G401.6 (cell line): ENCODE results near the gene BRD4.

Experiments
- FAIRE-seq: peaks from 2 replicates; lab custom pipeline; 2012; peaks lifted over from hg19 to GRCh38; lab: Jason Lieb, UNC

The BRD4 gene

DNA sequence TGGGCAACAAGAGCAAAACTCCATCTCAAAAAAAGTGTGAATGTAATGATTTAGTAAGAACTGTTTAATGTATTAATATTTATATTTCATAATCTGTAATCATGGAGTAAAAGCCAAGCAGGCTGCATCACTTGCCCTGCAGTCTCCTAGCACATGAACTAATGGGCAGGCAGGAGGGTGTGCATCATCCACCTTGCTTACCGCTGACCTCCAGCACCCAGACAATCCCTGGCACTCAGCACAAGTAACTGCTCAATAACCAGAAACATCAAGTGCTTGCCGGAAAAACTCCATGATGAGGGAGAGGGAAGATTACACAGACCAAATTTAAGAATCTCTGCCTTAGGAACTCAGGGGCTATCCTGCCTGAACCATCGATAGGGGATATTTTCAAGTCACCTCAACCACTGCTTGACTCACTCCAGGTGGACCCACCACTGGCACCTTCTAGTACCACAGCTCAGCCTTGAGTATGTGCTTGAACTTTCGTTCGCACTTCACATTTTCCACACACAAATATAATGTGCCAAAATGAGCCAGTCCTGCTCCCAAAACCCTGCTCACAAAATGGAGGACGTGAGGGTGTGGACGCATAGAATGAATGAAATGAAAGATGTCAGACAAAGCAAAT is 18.6 kb downstream of the BRD4 start:
- no peak for FAIRE-seq

DNA sequence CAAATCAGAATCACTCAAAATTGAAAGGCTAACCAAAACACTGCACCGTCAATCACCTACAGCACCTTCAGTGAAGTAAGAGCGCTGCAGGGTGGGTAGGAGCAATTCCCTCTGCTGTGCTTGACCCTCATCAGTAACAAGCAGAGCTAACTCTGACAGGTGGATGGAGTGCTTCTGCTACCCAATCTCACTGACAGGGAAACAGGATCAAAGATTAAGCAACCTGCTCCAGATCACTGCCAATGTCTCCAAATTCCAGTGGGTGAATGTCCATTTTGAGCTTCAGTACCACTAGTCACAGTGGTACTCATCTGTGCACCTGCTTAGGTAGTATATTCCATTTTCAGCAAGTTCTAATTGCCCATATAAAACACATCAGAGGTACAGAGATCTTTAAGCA is 25.2 kb downstream of the BRD4 start:
- FAIRE-seq = no peak

DNA sequence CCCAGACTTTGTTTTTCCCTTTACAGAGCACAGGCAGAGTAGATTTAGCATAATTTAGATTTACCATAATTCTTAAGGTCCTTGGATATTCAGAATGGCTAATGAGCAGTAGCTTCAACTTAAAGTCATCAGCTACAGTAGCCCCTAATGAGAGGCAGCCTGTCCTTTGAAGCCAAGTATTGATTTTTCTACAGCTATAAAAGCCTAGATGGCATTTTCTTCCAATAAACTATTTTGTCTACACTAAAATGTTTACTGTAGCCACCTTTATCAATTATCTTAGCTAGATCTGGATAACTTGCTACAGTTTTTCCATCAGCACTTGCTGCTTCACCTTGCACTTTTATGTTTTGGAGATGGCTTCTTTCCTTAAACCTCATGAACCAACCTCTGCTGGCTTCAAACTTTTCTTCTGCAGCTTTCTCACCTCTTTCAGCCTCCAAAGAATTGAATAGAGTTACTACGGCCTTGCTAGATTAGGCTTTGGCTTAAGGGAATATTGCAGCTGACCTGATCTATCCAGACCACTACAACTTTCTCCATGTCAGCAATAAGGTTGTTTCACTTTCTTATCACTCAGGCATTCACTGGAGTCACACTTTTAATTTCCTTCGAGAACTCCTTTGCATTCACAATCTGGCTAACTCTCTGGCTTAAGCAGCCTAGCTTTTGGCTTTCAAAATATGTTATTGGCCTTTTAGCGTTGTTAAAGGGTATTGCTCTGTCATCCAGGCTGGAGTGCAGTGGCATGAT is 26.6 kb downstream of the BRD4 start:
- no peak for FAIRE-seq

DNA sequence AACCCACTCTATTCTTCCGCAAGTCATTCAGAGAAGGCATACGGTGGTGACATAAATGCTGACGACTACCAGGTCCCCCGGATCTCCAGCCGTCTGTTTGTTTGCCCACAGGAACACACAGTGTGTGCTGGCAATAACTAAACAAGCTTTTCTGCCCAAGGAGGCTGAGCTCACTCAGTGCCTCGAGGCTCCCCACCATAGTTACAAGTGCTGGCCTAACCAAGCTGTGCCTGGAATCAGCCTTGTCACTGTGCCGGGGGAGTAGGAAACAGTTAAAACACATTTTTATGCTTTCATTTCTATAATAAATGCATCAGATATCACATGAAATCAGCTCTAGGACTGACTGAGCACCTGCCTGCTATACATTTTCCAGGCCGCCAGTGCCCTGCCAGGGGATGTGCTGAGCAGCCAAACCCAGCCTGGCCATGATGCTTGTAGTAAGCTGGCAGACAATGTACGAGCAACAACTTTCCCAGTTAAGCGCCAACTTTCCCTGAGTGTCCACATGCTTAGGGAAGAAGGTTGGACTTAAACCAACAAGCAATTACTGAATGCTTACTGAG is 28.1 kb downstream of the BRD4 start:
- no peak for FAIRE-seq

DNA sequence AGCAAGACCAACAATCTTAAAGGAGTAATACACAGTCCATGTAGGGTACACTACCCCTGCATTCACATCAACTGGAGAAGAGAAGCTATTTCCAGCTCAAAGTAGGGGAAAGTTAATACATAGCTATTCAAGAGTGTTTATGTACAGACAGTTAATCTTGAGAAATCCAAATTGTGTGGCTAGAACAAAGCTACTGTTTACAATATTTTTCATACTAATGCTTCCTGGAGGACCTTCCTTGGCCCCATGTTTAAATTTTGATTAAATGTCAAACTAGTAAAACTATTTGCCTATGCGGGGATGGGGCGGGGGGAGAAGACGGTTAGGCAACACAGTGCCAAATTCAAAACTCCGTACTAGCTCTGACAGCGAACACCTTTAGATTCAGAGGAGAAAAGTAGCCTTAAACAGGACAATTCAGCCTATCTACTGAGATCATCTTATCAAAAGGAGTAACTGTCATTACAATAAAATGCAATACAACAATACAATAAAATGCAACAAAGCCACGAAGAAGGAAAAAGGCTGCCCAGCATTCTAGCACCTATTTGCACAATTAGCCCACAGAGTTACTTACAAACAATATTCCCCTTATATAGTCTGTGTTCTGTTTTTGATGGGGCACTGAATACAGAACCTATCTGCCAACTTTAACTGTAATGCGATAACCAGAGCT is 29.1 kb downstream of the BRD4 start:
- no peak for FAIRE-seq

DNA sequence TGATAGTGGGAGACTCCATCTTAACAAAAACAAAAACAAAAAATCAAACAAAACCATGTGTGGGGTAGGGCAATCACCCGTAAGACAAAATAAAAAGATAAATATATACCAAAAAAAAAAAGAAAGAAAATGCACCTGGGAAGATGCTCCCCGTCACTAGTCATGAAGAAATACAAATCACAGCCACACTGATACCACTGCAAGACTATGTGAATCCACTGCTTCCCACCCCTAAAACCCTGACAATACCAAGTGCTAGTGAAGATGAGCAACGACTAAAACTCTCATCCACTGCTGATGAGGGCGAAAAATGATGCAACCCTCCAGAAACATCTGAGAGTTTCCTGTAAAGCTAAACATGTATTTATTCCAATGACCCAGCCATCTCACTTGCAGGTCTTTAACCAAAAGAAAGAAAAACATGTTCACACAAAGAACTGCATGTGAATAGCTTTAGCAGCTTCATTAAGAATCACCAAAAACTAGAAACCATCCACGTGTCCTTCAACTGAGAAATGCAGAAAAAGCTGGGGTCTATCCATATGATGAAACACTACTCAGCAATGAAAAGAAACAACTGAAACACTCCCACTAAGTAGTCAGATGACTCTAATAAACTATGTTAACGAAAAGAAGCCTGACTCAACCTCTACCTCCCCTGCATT is 31.7 kb downstream of the BRD4 start:
- FAIRE-seq = no peak

DNA sequence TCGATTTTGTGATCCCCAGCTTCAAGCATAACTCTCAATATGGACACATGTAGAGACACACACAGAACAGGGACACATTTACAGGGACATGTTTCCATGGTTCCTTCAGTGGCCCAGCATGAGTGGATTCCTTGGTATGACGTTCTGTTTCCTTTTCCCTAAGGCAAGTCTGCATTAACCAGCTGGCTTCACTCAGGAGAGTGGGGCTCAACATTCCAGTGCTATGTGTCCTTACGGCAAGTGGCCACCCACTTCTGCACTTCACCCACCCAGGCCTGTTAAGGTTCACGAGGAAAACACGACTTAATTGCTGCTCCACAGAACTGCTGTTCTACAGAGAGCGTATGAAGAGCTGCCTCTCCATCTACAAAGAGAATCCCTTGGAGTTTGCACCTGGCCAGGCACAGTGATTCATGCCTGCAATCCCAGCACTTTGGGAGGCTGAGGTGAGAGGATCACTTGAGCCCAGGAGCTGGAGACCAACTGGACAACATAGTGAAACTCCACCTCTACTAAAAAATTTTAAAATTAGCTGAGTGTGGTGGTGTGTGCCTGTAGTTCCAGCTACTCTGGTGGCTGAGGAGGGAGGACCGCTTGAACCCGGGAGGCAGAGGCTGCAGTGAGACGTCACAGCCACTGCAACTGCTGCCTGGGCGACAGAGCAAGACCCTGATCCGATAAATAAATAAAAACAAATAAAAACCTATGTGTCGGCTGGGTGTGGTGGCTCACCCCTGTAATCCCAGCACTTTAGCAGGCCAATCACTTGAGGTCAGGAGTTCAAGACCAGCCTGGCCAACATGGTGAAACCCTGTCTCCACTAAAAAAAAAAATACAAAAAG is 32.5 kb downstream of the BRD4 start:
- FAIRE-seq = no peak

DNA sequence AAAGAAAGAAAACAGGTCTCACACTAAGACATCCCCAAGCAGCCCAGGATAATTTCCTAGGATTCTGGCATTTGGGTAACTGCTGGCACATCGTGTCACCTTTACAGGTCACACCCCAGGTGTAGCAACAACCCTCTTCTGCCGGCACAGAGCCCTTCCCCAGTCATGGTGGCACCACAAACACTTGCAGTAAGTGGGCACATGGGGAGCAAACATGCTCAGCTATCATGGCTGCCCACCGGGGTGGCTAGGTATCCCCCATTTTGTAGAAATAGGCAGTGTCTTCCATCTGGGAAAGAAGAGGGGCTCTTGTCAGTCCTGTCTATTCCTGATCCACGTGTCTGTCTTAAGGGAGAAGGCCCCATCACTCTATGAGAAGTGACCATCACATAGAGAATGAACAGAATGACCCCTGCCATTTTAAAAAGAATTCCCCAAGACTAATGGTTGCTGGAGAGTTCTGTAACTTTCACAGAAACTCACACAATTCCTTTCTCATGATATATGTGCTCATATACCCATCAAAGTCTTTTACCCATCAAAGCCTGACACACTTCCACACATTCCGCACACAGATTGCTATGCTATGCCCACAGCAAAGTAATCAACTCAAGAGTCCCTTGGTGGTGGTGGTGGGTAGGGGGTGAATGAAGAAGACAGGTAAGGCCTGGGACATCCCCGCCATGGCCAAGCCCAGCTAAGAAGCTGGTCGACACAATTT is 33.3 kb downstream of the BRD4 start:
- no peak for FAIRE-seq

DNA sequence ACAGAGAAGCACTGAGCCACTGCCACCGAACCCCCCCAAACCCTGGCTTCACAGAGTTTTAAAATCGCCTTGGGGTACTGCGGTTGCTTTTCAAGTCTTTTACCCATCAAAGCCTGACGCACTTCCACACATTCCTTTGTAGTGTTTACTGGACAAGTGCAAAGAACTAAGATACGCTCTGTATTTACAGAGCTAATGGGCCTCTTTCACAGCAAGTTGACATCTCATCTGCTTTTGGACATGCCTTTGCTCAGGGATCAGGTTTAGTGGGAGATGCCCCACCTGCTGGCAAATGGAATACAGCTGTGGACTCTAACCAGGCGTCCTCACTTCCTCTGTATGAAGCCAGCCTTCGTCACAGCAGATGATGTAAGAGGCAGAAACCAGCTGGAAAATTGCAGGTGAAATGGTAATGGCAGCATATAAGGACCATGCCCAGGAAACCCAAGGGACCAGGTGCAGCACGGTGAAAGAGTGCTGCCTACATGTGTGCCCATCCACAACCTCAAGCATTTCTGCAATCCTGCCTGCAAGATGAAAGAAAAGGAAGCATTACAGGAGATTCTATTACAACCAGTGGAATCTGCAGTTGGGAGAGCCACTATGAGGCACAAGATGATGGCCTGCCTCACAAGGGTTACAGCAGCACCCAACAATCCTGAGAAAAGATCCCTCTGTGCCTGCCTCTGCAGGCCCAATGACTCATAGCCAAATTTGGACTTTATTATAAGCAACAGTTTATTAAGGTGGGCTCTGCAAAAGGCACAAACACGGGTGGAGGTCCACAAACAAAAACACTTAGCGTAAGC is 34.7 kb downstream of the BRD4 start:
- FAIRE-seq = no peak

DNA sequence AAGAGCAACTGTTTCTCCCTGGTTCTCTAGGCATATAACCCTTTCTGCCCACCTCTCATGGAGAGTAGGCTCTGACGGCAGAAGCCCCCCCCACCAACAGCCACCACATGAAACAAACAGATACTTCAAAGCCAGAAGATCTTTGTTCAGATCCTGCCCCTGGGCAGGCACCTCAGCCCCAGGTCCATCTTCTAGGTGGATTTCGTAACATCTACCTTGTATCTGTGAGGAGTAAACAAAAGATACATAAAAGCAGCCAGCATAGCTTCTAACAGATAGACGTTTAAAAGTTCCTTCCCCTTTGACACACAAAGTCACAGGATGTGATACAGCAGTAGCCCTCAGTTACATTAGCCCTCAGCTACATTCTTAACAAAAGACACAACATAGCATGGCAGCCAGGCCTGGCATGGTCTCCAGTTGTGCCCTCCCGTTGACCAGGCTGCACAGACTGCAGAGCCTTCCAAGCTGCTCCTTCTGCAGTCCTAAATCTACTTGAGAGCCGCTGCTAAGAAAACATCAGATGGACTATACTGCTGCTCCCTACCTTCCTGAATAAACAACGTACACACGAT is 35.4 kb downstream of the BRD4 start:
- FAIRE-seq = no peak

DNA sequence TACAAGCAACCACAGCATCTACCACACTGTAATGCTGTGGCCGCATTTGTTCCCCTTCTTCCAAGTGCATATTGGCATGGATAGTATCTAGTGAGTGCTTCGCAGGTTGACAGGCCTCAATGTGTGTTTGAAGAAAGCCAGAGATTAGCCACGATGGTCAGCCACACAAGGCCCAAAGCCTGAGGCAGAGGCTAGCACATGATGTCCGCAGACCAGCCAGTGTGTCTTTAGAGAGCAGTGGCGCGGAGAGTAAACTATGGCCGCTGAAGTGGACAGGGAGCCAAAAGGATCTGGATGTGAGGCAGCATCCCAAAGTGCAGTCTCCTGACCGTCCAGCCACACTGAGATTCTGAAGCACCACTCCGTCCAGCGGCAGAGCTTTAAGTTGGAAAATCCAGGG is 36.0 kb downstream of the BRD4 start:
- no peak for FAIRE-seq

DNA sequence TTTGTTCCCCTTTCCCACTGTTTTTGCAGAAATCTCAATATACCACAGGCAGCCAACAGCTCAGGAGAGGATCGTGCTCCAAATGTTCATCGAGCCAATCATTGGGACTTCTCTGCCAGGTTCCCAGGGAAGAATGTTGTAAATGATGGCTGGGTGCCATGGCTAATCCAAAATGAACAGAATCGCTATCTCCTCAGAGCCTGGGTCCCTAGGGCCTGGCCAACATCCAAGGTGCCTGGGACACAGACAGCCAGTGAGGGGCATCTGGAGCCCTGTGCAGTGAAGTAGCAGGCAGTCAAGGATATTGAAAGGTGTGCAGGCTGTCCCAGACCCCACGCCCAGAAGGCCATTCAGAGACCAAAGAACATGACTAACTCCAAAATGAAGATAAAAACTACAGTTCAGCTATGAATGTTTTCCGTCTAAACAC is 37.8 kb downstream of the BRD4 start:
- no peak for FAIRE-seq

DNA sequence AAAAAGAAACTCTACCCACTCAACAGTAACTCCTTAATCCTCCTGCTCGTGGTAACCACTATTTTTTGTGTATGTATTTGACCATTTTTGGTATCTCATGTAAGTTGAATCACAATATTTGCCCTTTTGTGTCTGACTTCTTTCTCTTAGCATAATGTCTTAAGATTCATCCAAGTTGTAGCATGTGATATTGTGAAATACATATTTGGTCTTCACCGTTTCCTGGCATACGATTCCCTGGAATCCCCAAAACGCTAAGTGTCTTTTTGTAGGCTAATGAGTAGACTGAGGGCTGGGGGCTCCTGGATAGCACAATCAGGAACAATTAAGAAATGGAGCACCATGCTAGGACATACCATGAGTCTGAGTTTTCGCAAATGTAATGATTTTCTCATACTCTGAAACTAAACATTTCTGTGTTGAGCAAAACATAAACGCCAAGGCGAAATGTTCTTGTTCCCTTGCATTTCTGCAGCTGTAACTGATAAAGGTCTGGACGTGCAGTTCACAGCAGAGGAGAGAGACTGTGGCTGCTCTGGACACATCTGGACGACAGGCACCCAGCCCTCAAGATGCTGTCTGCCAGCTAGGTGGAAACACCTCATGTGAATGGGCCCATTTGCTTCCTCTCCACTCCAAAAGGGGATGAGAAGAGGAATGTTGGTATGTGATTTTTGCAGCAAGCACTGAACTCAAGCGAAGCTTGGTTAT is 38.4 kb downstream of the BRD4 start:
- FAIRE-seq = no peak

DNA sequence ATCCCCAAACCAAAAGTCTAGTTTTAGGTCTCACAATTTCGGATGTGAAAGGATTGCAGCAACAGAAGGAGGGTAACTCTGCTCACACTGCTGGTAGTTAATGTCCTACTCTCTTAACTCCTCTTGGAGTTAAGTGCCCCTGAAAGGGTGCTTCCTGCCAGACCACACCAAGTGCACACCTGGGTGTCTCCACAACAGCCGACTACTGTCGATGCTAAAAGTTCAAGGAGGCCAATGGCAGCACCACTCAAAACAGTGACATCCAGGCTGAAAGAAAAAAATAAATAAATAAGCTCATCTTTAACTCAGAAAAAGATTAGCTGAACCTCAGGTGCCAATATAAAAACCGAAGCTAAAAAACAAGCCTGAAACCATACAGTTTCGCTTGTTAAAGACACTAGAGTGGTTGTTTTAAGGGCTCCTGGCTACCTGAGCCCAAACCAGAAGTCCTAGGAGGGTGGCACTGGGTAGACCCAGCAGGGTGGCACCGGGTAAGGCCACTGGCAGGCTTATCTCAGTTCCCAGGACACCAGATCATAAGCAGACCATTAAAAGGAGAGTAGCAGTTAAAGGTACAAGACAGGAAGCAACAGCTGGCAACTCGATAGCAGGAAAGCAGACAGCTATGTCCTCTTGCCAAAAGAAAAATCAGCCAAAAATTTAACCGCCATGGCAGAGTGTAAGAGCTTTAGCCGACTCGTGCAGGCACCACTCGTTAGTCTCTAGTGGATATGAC is 39.3 kb downstream of the BRD4 start:
- no peak for FAIRE-seq

DNA sequence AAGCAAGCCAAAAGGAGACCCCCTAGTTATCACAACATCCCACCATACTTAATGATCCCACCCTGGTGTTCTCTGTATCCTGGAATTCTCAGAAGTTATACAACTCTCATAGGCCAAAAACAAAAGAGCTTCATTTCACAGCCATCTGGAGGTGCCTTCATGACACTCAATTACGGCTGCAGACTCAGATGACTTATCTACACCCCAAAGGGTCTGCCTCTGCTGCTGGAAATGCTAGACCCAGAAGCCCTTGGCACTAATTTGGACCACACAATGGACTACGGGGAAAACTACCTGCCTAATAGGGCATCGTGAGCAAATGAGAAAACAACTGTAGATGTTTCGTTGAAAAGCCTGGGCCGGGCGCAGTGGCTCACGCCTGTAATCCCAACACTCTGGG is 40.2 kb downstream of the BRD4 start:
- FAIRE-seq = no peak

DNA sequence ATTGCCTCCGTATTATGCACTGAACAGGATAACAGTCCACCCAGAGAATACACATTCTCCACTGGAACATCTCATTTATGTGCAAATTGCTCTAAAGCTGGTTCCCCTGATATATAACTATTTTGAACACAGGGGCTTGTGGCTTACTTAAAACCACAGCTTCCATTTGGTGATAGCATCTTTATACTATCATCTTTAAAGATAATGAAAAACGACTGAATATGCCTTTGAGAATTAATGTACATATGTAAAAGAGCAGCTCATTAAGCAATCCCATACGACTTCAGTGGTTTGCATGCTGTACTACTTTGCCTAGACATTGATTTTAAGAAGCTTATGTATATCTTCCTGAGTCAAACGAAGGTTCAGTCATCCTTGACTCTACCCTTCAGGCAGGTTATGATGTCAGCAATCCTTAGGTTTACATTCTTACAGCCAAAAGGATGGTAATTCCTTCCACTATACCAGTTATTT is 40.8 kb downstream of the BRD4 start:
- FAIRE-seq = no peak

DNA sequence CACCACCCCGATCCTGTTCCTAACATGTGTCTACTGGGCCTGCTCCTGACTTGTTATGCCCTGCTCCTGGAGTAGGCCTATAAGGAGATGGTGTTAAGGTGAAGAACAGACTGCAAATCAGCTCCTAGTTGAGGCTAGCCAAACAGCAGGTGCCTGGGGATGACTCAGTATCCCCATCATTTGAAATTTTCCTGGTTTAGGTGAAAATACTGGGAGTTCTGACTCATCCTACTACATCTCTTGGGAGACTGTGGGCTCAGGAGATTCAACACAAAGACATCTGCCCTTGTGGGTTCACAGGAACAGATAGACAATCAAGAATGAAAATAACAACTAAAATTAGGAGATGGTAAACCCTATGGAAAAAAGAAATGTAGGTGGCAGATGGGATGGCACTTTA is 41.2 kb downstream of the BRD4 start:
- FAIRE-seq = no peak

DNA sequence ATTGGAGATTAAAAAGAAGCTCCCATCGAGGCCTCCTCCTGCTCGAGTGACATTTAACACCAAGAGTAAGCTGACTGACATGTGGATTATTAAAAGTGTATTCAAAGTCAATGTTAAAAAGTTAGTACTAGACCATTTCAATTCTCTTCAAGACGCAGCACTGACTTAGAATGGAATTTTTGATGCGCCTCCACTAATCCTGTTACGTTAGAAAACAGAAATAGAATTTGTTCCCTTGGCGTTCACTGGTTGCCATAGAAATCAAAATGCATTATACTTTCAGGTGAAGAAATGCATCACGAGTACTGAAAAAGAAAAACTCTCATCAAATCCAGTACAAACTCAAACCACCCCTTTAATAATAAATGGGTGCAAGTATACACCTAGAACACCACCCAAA is 42.2 kb downstream of the BRD4 start:
- FAIRE-seq = no peak
